HG03520 (cell line): ENCODE results near the gene MAJIN.
"Not testable (repeated sequence)": the region's sequence is repeated elsewhere in the genome, so short reads cannot be mapped to it uniquely, and the experiment has no call there.

Experiments used
- ATAC-seq: cut with Tn5 transposase; IDR thresholded peaks from one replicate; pipeline ENCODE4 v1.9.1; 2021; ENCODE audit warnings: mild to moderate bottlenecking, moderate library complexity; ENCODE audit not compliant: unreplicated experiment

The MAJIN gene, protein sequence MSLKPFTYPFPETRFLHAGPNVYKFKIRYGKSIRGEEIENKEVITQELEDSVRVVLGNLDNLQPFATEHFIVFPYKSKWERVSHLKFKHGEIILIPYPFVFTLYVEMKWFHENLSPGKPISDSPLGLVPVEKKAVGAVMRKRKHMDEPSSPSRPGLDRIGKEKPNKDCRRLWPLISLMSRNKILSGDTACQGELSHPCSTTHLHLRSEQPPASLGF

DNA sequence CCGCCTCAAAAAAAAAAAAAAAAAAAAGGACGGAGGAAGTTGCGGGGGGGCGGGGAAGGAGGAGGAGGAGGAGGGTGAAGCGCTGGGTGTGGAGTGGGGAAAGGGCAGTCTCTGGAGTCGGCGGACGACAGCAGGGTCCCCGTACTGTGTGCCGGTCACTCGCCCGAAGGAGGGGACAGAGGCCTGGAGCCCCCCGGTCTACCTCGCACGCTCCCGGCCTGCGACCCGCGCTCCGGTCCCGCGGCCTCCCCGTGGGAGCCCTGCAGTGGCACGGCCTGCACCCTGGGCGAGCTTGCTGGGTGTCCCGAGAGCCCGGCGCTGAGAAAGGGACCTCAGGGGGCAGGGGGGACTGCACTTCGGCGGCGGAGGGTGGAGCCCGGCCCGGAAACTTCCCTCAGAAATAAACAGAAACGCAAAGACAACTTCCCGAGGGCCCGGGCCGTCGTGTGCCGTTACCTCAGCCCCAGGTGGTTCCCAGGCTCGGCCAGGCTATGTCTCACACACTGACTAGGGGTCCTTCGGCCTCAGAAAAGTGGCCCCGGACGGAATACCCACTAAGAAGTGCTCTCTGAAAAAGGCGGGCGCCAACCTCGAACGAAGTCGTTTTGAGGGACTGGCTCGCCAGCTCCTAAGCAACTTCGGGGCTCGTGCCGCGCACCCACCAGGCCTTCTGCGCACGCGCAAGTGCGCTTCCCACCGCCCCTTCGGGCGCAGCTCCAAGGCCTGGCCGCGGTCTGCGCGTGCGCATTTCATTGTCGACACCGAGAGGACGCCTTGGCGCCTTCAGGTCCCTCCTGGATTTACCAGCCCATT, at the start of gene MAJIN:
TSS of gene MAJIN (minus strand) at position 688 of the 813 bp plus-strand sequence. CDS start 12,703 bp downstream, outside the sequence.
- no peak for ATAC-seq

DNA sequence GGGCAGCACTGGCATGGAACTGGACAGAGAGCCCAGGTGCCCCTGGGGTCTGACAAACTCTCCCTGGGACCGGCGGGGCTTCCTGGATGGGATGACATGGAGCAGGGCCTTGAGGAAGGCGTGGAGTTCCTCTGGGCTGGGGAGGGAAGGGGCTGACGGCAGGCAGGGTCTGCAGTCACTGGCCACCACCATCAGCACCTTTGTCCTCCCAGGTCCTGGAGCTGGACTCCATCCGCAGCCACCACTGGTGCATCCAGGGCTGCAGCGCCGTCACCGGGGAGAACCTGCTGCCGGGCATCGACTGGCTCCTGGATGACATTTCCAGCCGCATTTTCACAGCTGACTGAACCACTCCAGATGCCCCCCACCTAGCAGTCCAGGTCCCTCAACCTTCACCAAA, 49.6 kb upstream of the MAJIN start:
- no peak for ATAC-seq

DNA sequence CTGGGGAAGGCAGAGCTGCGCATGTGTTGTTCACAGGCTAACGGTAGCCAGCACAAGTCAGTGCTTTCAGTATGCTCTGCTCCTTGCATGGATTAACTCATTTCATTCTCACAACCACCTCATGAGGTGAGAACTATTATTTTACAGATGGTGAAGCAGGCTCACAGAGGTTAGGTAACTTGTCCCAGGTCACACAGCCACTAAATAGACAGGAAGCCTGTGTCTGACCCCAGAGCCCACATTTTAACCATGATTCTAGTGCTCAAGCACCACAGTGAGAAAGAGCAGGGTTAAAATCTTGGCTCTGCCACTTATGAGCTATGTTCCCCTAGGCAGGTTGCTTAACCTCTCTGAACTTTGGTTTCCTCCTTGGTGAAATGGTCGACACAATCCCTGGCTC, 49.1 kb upstream of the MAJIN start:
- ATAC-seq: no peak

DNA sequence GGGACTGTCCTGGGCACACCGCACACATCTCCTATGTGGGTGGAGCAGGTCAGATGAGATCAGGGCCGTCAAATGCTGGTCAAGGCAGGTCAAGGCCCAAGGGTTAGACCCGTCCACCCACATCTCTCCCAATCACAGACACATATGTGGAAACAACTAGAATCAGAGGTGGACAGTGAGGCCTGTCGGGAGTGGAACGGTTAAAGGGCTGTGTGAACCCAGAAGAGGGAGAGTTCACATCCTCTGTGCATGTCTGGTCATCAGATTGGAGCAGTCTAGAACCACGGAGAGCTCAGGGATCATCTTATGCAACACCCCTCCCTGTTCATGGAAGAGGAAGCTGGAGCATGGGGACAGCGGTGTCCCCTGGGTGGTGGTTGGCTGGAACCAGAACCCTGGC, 47.9 kb upstream of the MAJIN start:
- no peak for ATAC-seq

DNA sequence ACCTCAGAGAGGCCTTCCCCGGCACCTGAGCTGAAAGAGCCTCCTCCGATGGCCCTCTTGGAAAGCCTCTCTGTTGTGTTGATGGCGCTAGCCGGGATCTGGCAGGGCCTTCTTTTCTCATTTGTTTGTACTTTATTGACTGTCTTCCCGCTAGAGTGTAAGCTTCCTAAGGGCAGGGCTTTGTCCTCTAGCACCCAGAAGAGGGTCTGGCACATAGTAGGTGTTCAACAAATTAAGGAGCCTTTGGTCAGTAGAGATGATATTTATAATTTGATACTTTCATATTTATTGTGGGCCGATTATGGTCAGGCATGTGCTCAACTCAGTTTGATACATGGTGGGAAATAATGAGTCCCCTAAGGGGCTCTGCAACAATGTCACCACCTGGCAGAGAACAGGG, 46.0 kb upstream of the MAJIN start:
- no peak for ATAC-seq

DNA sequence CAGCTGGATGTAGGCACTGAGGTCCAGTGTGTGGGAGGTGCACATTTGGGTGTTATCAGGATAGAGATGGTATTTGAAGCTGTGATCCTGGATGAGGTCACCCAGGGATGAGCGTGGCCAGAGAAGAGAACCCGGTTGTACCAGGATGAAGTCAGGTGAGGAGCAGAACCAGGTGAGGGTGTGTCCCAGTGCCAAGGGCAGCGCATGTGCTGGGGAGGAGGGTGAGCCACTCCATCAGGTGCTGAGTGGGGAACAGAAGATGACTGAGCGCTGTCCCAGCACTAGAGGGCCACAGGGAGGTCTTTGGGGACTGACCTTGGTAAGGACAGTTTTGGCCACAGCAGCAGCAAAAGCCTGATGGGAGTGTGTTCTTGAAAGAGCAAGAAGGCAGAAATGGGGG, 44.8 kb upstream of the MAJIN start:
- ATAC-seq: no peak

DNA sequence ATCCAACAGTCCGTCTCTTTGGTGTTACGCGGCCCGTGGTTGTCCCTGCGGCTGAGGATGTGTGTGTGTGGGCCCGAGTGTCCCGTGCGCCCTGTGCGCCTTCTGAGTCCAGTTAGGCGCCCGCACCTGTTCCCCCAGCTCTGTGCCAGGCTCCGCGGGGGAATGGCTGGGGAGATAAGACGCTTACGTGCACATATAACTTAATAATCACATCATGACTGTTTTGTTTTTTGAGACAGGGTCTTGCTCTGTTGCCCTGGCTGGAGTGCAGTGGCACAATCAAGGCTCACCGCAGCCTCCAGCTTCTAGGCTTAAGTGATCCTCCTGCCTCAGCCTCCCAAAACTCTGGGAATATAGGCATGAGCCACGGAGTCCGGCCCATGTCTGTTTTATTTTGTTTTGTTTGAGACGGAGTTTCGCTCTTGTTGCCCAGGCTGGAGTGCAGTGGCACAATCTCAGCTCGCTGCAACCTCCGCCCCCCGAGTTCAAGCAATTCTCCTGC, 42.9 kb upstream of the MAJIN start:
- ATAC-seq: no peak

DNA sequence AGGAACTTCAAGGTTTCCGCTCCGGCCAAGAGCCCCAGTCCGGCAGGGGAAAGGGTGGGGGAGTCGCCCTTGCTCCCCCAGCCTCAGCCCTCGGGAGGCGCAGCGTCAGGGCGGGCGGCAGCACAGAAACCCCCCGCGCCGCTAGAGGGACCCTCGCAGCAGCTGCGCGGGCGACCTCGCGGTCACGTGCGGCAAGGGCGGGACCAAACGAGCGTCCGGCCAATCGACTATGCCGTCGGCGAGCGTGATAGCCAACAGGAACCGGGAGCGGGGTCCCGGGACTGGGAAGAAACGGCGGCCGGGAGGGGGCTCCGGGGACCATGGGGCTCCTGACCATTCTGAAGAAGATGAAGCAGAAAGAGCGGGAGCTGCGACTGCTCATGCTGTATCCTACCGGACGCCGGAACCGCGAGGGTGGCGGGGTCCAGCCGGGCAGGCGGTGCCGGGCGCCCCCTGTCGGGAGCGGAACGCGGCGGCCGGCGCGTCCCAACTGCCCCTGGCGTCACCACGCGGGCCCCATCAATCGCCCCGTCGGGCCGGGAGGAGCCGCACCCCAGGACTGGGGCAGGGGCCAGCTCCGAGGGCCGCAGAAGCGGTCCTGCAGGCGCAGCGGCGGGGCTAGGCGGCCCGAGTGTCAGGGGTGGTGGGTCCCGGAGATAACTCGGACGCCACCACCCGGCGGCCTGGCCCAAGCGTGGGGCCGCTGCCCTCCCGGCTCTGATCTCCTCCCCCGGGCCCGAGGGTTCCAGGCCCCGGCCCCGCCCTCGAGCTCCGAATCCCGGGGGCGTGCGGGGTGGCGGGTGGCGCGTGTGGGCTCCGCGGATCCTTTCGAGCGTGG, 42.2 kb upstream of the MAJIN start, which contains the start of gene ARL2:
TSS of gene ARL2 (plus strand) at position 273 of the 838 bp plus-strand sequence. CDS start at position 321, 48 bp downstream.
- ATAC-seq: peak; percentile 66

DNA sequence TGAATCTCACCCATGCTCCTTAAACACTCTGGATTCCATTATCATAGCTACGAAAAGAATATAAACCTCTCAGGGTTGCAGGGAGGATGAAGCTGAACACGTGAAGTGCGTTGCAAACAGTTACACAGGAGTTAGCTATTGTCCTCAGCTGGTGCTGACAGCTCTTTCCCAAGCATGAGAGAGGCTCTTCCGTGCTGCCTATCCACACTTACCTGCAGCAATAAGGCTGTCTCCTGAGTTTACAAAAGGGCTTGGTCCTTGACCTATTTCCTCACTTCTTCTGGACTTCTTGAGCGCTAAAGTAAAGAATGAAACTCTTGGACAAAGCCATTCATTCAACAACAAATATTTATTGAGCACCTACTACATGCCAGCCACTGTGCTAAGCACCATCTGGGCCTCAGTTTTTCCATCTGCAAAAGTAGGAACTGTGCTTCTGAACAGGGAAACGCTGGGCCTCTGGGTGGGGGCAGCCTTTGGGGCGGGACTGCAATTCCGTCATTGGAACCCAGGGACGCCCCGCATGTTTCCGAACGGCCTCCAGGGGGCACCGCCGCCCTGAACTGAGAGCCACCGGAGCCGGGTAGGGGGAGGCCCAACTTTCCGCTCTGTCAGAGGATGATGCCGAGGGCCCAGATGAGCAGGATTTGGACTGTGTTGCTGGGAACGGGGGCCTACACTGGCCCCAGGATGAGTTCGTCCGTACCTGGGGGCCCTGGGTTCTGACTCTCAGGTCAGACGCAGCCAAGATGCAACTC, 41.4 kb upstream of the MAJIN start:
- peak; percentile 71 for ATAC-seq

DNA sequence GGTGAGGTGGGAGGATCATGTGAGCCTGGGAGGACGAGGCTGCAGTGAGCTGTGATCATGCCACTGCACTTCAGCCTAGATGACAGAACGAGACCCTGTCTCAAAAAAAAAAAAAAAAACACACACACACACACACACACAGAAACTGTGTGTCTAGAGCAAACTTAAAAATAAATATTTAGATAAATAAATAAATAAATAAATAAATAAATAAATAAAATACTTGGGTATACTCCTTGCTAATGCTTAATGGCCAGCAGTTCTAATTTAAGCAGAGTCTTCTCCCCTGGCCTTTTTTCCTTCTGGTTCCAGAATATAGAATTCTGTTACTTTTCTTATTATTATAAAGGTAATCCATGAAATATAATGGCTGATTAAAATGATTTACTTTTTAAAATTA, 37.0 kb upstream of the MAJIN start:
- no peak for ATAC-seq

DNA sequence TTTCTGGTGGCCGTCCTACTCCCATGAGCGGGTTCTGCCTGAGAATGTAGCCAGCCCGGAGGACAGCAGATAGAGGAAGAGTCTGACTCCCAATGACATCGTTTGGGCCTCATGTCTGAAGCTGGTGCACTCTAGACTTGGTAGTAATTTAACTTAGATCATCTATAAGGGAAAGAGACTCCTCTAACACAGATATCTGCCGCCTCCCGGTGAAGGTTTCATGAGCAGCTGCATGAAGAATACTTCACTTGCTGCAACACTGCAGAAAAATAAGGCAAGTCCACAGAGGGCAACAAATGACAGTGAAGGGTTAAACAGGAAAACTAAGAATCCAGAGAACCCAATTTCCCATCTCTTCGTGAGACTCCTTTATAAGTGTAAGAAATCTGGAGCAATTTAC, 36.1 kb upstream of the MAJIN start:
- ATAC-seq: no peak

DNA sequence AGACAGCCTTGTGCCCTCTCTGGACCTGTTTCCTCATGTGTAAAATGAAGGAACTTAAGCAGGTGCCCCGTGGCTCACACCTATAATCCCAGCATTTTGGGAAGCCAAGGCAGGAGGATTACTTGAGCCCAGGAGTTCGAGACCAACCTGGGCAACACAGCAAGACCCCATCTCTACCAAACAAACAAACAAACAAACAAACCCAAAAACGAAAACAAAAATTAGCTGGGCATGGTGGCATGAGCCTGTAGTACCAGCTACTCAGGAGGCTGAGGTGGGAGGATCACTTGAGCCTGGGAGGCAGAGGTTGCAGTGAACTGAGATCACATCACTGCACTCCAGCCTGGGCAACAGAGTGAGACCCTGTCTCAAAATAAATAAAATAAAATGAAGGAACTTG, 32.1 kb upstream of the MAJIN start:
- ATAC-seq: not testable (repeated sequence)

DNA sequence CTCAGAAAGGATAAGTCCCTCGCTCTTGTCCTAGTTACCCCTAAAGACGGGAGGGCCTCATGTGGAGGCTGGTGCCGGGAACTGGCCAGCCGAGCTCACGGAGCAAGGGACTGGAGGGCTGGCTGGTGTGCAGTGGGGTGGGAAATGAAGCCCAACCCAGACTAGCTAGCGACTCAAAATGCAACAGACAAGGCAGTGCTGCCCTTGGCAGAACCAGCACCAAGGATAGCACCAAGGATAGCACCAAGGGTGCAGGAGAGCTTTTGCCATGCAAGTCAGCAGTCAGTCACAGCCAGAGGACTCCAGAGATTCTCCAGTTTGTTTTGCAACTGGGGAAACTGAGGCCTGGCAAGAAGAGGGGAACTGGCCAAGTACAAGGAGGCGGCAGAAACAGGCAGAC, 31.4 kb upstream of the MAJIN start:
- ATAC-seq: no peak

DNA sequence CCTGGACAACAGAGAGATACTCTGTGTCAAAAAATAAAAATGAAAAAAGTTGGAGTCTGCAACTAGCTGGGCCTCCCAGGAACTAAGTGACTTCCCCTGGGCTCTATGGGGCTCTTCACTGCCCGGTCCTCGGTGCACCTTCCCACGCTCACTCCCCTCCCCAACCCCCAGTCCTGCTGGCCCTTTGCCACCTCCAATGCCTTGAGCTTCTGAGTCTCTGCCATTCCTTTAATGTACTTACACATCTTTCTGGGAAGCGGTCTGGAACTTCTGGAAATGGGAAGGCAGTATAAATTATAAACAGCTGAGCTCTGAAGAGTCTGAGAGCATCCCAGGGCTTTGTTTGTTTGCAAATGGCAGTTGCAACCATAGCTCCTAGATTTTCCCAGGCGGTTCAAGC, 30.8 kb upstream of the MAJIN start:
- no peak for ATAC-seq

DNA sequence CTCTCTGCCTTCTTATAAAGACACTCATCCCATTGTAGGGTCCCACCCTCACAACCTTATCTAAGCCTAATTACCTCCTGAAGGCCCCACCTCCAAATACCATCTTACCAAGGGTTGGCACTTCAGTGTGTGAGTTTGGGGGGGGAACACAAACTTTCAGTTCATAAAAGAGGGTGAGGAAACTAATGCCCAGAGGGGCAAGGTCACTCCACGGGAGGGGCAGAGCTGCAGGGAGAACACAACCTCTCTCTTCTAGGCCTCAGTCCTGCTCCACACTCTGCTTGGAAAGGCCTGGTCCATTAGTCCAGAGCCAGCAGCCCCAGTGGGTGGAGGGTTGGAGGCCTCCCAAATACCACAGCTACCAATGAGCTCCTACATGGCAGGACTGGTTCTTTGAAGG, 27.6 kb upstream of the MAJIN start:
- ATAC-seq: no peak

DNA sequence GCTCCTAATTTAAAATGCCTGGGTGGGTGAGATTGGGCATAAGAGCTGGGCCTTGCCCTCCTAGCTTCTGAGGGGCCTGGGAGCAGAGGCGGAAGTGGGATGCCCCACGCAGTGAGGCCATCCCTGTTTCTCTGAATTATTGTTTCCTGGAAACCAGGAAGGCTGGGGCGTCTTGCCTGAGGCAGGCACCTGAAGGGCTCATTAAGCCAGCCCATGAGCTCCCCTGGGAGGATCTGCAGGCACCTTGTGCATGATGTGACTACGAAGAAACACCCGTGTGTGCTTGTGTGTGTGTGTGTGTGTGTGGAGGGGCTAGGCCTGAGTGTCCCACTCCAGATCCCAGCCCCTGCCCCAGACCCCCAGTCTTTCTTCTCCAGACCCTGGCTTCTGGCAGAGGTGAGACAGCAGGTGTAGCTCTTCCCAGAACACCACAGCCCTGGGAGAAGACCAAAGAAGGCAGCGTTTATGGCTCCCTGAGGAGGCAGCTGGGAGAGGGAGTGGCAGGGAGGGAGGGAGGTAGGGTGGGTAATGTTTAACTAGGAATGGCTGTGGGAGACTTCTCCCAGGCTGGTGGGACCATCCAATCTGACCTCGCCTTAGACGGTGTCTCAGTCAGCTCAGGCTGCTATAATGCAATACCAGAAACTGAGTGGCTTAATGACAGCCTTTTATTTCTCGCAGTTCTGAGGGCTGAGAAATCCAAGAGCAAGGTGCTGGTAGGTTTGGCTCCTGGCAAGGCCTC, 27.0 kb upstream of the MAJIN start:
- ATAC-seq: no peak

DNA sequence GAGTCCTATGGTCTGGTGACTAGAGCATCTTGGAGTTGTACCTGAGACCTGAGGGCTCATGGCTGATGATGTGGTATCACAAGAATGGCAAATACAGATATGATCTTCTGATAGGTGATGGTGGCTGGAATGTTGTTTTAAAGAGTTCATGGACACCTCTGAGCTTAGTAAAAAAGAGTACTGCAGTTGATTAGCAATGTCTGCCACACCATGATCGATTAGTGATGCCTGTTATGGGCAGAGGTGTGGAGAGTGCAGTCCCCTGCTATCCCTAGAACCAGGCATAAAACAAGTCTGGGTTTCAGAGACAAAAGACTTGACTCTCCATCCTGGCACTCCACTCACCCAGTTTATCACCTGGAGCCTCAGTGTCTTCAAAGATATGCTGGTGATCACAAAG, 26.2 kb upstream of the MAJIN start:
- no peak for ATAC-seq

DNA sequence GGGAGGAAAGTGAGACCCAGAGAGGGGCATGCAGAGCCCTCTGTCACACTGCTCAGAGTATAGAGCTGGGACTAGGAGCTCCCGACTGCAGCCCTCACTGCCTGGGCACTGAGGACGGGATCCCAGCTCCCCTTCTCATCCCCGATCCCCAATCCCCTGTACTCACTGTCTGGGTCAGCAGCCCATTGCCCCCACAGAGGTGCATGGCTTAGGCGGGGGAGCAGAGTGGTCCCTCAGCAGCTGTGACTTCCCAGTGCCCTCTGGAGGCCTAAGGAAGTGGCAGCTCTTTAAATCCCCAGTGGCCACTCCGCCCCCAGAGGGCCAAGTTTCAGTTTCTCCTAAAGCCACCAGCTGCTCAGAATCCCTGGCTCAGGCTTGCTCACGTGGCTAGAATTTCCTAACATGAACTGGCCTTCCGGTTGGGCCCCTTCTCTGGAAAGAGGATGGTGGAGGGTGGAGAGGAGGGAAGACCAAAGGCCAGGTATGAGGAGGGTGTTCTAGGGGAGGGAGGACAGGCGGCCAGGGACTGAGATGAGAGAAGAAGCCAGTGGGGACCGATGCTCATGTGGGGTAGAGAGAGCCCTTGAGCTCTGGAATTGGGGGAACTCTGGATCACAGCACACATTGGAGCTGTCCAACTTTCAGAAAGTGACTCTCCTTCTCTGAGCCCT, 24.9 kb upstream of the MAJIN start, which contains the start of gene BATF2:
TSS of gene BATF2 (minus strand) at position 262 of the 671 bp plus-strand sequence. CDS start at position 205, 57 bp downstream.
- no peak for ATAC-seq

DNA sequence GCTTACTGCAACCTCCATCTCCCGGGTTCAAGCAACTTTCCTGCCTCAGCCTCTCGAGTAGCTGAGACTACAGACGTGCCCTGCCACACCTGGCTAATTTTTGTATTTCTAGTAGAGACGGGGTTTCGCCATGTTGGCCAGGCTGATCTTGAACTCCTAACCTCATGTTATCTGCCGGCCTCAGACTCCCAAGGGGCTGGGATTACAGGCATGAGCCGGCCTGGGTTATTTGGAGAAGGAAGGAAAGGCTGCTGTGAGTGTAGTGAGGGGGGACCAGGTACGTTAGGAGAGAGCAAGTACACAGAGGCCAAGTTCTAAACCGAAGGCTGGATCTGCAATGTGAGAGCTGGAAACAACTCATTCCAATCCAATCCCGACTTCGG, 24.4 kb upstream of the MAJIN start:
- ATAC-seq: no peak
